ENCODE measurements around the gene CTBP2.

CTBP2 gene

DNA sequence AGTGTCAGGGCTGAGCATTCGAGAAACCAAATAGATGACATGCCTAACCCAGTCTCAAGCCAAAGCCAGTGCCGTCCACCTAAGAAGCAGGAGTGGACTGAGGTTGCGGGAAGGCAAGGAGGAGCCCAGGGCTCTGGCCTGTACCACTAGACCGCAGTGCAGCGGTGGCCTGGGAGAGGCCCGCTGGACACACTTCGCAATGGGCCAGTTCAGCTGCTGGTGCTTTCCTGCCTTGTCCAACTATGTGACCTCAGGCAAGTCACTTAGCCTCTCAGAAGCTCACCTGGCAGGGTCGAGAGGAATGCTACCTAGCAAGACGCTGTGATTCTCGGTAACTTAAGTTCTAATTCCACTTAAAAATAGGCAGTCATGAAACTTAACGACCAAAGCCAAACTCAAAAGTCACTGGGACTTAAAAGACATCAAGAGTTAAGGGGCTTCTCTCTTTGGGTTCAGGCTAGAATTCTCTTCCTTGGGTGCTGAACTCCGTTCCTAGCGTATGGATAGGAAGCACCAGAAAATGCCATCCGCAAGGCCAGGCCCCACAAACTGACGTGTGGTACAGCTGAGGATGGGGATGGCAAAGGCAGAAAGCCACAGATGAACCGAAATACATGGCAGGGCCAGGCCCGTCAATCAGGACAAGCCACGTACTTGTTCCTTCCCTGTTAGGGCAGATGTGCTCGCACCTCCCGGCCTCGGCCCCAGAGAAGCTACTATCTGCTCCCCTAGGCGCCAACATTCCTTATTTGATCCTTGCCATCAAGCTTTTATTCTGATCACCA is 34.2 kb downstream of the CTBP2 start:
- DNase-seq (ENCODE audit: low read depth in 3 of 3), result no peak

GRCh38 chr10:125124907-125125306 is 35.5 kb downstream of the CTBP2 start:
- DNase-seq (ENCODE audit: low read depth in 3 of 3), result no peak

DNA sequence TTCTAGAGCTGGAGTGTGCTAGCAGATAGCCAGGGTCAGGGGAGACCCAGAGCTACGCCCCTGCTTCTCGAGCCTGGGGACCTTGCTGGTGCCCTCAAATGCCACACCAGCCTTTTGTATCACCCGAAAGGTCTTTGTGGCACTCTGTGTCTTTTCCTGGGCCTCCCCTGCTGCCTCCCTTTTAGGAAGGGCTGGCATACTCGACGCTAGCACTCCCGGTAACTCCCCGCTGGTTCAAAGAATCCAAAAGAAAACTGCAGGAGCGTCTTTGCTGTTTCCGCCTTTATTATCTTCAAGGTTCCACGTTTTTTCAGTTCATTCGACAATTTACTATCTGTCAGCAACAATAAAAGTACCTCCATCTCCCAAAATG is 36.3 kb downstream of the CTBP2 start:
- no peak for DNase-seq (ENCODE audit: low read depth in 3 of 3)

- no peak for DNase-seq (ENCODE audit: low read depth in 3 of 3)
Observed at GRCh38 chr10:125123476-125124114, 36.8 kb downstream of the CTBP2 start.

- DNase-seq (ENCODE audit: low read depth in 3 of 3), result no peak
Observed at GRCh38 chr10:125122566-125122965, 37.8 kb downstream of the CTBP2 start.

DNA sequence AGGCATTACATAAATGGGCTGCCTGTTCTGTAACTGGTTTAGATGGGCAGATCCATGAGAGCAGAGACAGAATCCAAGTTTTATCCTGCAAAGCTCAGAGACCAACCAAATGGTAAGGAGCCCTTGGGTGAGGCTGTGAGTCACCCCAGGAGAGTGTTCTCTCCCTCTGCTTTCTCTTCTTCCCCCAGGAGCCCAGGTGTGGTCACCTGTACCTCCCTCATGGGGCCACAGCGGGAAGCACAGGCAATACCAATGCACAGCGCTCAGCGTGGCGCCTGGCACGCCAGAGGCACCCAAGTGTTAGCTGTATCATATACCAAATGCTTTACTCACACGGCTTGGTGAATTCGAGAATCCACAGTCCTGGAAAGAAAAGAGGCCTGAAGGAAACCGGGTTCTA is 39.4 kb downstream of the CTBP2 start:
- DNase-seq (ENCODE audit: low read depth in 3 of 3), result no peak

GRCh38 chr10:125120053-125120710 is 40.2 kb downstream of the CTBP2 start:
- DNase-seq (ENCODE audit: low read depth in 3 of 3), result no peak

DNA sequence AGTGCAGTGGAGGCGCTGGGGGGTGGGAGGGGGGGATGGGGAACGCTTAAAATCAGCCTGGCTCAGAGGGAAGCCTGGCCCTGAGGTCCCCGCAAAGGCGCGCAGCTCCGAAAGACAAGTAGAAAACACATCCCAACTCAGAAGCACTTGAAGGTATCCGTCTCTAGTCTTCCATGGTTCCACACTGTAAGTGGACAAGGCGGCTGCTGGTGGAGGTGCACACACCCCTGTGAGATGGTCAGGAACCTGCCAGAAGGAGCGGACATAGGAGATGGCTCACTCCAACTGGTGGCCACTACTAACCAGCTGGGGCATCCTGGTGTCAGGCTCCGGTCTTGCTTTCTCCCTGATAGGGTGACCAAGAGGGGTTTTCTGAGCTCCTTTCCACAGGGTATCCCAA is 41.7 kb downstream of the CTBP2 start:
- no peak for DNase-seq (ENCODE audit: low read depth in 3 of 3)

- DNase-seq (ENCODE audit: low read depth in 3 of 3), result no peak
Observed at GRCh38 chr10:125118011-125118611, 42.3 kb downstream of the CTBP2 start.

DNA sequence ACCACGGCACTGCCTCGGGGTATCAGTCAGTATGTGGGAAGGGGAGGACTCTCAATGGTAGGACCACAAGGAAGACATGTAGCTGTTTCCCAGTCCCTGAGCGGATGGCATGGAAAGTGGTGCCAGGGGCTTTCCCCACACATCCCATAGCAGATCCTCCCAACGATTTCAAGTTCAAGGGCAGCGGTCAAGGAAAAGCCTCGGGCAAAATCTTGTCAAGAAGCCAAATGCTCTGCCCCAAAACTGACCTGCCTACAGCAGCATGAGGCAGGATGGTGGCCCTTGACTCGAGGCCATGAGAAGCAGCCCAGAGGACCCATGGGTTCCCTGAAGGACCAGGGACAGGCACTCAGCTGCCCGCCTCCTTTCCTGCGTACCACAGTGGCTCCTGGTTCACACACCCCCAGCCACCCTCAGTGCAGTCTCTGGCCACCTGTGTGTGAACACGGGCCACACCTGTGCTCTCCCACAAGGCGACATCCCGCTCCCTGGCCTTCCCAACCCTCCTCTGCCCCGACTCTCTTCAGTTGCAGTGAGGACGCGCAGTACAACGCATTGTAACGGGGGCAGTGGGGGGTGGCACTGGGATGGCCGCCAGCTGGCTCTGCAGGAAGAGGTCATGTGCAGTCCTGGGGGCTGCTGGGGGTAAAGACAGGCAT is 43.6 kb downstream of the CTBP2 start:
- no peak for DNase-seq (ENCODE audit: low read depth in 3 of 3)

GRCh38 chr10:125116041-125116649 is 44.2 kb downstream of the CTBP2 start:
- no peak for DNase-seq (ENCODE audit: low read depth in 3 of 3)

DNA sequence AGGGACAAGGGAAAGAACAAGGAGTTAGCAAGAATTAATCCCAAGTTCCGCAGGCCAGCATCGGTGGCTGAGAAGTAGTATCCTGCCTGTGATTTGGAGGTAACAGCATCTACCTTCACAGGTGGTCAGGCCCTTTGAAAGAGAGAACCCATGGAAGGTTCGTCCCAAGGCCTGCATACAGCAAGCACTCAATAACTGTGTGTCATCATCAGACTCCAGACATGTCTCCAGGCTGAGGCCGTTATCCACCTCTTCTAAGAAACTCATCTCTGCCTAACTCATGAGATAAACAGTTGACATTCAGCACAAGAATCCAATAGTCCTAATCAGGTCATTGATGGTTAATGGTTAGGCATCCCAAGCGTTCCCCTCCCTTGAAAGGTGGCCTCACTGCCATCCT is 45.0 kb downstream of the CTBP2 start:
- no peak for DNase-seq (ENCODE audit: low read depth in 3 of 3)

GRCh38 chr10:125114761-125115391 is 45.5 kb downstream of the CTBP2 start:
- no peak for DNase-seq (ENCODE audit: low read depth in 3 of 3)

GRCh38 chr10:125113691-125114371 is 46.5 kb downstream of the CTBP2 start:
- no peak for DNase-seq (ENCODE audit: low read depth in 3 of 3)

DNA sequence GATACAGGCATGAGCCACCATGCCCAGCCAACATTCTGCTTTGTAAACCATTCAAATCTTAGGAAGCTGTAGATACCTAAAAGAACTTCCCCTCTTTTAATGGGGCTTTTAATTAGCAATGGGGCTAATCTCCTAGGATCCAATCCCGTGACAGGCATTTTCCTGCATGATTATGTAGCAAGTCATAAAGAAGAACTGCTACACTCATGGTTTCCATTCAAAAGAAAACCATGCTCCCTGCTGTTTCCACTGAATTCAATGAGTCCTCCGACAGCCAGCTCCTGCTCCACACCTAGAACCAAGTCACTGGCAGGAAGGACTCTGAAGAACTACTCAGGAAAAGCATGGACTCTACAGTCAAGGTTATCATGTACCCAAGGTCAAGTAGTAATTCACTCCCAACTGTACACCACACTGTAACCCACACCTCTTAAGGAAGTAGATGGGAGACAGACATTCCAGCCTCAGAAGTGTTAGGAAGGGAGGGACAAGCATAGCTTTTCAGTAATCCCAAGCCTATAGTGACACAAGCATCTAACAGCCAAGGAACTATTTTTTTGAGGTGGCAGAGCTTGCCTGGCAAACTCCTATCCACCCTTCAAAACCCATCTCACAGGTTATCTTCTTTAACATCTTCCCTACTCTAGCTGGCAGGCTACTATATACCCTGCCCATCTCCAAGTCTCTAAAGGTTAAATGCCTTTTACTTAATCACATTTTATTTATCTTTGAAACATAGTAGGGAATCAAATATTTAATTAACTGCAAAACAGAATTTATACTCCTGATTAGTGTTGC is 47.5 kb downstream of the CTBP2 start:
- no peak for DNase-seq (ENCODE audit: low read depth in 3 of 3)

DNA sequence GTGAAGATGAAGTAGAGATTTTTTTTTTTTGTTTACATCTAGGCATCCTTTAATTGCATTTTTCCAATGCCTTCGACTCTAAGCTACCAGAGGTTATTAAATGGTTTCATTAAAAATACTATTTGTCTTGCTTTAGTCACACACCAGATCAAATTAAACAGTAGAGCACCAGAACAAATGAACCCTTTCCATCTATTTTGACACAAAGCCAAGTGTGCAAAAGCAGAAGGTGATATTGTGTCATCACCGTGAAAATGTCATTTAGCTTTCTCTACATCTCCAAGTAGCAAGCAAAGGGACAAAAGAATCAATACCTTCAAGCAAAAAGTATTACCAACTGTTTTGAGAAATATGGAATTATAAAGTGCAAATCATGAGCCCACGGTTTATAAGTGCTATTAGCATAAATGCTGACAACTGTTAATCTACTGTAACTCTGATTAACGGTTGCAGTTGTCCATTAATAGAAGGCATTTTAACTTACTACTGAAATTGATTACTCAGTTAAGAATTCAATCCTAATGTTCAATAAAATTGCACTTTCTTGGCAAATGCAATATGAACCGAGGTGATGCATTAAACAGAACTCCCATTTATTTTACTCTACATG is 49.1 kb downstream of the CTBP2 start:
- DNase-seq (ENCODE audit: low read depth in 3 of 3), result no peak

GRCh38 chr10:125107965-125108580 is 52.3 kb downstream of the CTBP2 start:
- no peak for DNase-seq (ENCODE audit: low read depth in 3 of 3)

- no peak for DNase-seq (ENCODE audit: low read depth in 3 of 3)
Observed at GRCh38 chr10:125107166-125107949, 53.0 kb downstream of the CTBP2 start.
